Activated CD4-positive, alpha-beta T cell treated with anti-CD3 and anti-CD28 coated beads, Interleukin-2, amount 50 U/mL, for 24 hours (primary cell): Measurements from ENCODE around the gene ST8SIA4.
"Not testable (repeated sequence)": the region's sequence is repeated elsewhere in the genome, so short reads cannot be mapped to it uniquely, and the experiment has no call there.

Experiments
- DNase-seq, 2 donors: peaks; one replicate each; pipeline ENCODE4 v3.0.0-alpha.2; 2020; ENCODE audit warnings: low read depth in 1 of 2, low spot score in 1 of 2

Gene ST8SIA4

DNA sequence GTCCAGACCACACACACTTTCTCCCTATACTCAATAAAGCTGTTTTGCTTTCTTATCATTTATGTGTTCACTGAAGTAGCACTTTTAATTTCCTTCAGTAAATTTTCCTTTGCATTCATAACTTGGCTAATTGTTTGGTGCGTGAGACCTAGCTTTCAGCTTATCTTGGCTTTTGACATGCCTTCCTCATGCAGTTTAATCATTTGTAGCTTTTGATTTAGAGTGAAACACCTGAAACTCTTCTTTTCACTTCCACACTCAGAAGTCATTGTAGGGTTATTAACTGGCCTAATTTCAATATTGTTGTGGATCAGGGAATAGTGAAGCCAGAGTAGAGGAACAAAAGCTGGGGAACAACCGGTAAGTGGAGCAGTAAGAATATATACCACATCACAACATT, 114.7 kb downstream of the ST8SIA4 start:
- DNase-seq = no peak

- DNase-seq = no peak
Measured at GRCh38 chr5:100787648-100788047, 115.4 kb downstream of the ST8SIA4 start.

- DNase-seq = not testable (repeated sequence)
Measured at GRCh38 chr5:100785536-100785935, 117.5 kb downstream of the ST8SIA4 start.

DNA sequence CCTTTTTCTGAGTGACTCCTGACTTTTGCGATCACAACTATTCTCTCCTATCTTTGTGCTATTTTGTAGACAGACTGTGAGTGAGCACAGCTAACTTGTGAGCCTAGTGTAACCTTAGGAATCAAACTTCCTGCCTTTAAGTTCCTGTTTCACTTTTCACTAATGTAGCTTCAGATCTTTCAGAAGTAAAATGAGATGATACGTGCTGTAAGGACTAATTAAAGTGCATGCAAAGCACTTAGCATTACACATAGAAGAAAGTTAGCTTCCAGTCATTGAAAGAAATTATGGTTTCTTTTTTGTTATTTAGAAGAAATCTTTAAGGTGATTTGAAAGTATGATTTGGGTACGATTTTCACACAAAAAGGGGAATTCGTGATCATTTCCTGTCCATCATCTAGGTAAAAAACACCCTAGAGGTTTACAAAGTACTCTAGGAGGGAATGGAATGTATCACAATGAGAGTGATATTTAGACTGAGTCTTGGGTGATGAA, 122.7 kb downstream of the ST8SIA4 start:
- DNase-seq = no peak

- no peak for DNase-seq
Measured at GRCh38 chr5:100779669-100780375, 123.3 kb downstream of the ST8SIA4 start.

DNA sequence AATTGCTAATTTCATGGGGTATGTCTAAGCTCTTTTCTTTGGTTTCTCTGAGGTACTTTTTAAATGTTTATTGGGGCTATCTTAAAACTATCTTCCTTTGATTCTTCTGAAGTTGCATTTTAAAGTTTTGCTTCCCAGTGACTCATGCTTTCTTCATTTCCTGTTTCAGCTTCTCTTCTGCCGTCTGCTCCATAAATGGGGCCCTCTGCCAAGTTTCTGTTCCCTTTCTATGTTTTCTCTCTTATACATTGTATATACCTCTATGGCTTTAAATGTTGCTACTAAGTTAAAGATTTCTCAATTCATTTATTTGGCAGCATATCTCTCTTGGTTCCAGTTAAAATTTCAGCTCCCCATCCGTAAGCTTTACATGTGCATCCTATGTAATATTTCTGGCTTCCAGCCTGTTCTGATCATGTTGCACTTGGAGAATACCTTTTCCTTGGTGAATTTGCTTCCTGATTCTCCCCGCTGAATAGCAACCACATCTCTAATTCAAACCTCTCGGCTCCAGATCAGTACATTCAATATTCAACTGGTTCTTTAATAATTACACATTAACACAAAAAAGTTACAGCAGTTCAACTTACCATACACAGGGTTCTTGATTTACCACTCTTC, 125.3 kb downstream of the ST8SIA4 start:
- peak in 1 of 2 donors; percentile 17 for DNase-seq

GRCh38 chr5:100775533-100775855, 127.6 kb downstream of the ST8SIA4 start:
- DNase-seq = no peak

DNA sequence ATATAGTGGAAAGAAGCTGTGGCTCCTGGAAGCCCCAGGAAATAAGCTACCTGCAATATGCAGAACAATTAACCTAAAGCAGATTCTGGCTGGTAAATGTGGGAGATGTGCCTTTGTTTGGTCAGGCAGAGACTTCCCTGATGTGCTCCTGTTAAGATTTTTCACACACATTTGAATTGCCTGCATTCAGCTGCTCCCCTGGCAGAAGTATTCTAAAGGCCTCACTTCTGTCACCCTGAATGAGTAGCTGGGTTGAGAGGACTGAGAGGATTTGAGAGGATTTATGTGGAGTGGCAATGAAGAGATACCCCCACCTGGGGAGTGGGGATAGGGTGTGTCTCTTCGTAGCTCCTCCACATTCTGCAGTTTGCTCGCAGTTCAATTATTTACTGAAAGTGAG, 130.5 kb downstream of the ST8SIA4 start:
- DNase-seq = no peak

DNA sequence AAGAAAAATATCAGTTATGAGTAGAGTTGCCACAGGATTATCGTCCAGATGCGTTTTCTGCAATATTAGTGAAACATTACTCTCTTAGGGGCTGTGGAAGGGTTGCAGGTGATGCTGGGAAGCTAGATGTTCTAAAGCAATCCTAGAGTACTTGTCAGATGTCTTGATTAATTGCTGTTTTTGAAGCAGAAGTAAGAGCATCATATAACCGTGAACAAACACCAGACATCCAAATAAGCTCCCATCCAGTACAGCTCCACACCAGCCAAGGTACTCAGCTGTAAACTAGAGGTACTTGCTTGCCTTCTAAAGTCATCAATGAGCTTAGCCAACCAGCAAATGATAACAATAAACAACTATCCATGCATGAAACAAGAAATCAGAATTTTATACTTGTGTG, 131.1 kb downstream of the ST8SIA4 start:
- DNase-seq = no peak

- no peak for DNase-seq
Measured at GRCh38 chr5:100771181-100771580, 131.9 kb downstream of the ST8SIA4 start.

- no peak for DNase-seq
Measured at GRCh38 chr5:100768221-100768620, 134.9 kb downstream of the ST8SIA4 start.

DNA sequence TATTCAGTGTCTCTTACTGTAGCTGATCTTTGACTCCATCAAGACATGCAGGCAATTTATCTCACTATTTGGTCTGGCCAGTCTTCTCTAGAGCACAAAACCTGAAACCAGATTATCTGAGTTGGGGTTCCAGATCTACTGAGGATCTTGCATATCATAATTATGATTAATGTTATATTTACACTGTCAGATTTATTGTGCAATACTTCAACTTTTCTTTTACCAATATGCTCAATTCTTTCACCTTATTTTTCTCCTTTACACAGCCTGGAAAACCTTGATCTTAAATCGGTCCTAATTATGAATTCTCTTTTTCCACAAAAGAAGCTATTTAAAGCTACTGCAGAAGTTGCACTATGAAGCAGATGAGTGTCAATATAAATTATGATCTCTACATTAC, 140.1 kb downstream of the ST8SIA4 start:
- DNase-seq = no peak

- DNase-seq = no peak
Measured at GRCh38 chr5:100762108-100762507, 141.0 kb downstream of the ST8SIA4 start.

- DNase-seq = no peak
Measured at GRCh38 chr5:100761192-100761591, 141.9 kb downstream of the ST8SIA4 start.

DNA sequence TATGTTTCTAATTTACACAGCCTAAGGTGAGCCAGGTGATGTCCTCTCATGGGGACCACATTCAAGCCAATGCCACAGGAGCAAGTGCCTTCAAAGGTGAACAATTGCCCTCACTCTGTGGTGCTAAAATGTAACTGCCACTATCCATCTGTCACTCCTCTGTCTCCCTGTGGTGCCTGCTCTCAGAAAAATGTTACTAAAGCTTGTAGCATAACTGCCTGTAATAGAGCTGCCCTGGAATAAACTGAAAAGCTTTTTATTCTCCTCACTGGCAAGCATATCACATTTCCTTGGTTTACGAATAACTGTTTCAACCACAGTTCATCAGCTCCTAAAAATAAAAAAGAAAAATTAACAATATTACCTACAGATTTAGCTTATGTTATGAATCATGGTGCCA, 142.4 kb downstream of the ST8SIA4 start:
- no peak for DNase-seq

- DNase-seq = no peak
Measured at GRCh38 chr5:100758780-100759179, 144.3 kb downstream of the ST8SIA4 start.

GRCh38 chr5:100758306-100758705, 144.8 kb downstream of the ST8SIA4 start:
- no peak for DNase-seq

- no peak for DNase-seq
Measured at GRCh38 chr5:100757618-100758017, 145.5 kb downstream of the ST8SIA4 start.
